Right atrium auricular region (tissue), 2 donors: ENCODE data around the gene FGFR1OP2. TPM values are rescaled to one million over a fixed set of nuclear protein-coding genes. Genes with fewer than 3 reads are reported as not detected.

ENCODE experiments used
- DNase-seq: peaks from one replicate; pipeline ENCODE4 v3.0.0-alpha.2; 2019; ENCODE audit warnings: low spot score
- H3K27ac ChIP-seq, 2 donors: fragments of 200-600 bp; sonication (generic); 1 replicate in 1 of 2; 2 replicates in 1 of 2; pipeline ENCODE4 v1.5.1; 2016 to 2019
- H3K27me3 ChIP-seq, 2 donors: fragments of 200-600 bp; sonication (generic); one replicate each; pipeline versions ENCODE4 v1.5.1 to v1.6.0; 2017 to 2019
- H3K36me3 ChIP-seq: fragments of 200-600 bp; sonication (generic); one replicate; pipeline ENCODE4 v1.5.1; 2016
- H3K4me1 ChIP-seq, 2 donors: fragments of 200-600 bp; sonication (generic); one replicate each; pipeline versions ENCODE4 v1.5.1 to v1.6.0; 2017 to 2019
- H3K4me3 ChIP-seq, 2 donors: fragments of 200-600 bp; sonication (generic); 1 replicate in 1 of 2; 2 replicates in 1 of 2; pipeline ENCODE4 v1.5.1; 2017 to 2019; ENCODE audit warnings: mild to moderate bottlenecking in 1 of 2, moderate library complexity in 1 of 2
- H3K9me3 ChIP-seq, 2 donors: fragments of 200-600 bp; sonication (generic); one replicate each; pipeline ENCODE4 v1.5.1; 2019
- total RNA-seq, 2 donors: library from RNA; depleted of rRNA; stranded (reverse); fragments of >200 nt; gene quantifications; one replicate each; pipeline ENCODE4 v1.1.0, GENCODE V29; 2016
- TF ChIP-seq, protein P1 (sequence below), 2 donors: fragments of 200-600 bp; sonication (generic); IDR thresholded peaks; one replicate each; pipeline ENCODE4 v1.5.1; 2019; ENCODE audit warnings: antibody characterized with exemption in 2 of 2

The FGFR1OP2 gene
- total RNA-seq, 2 donors from 2014 or later, result 52.0 to 60.2 TPM

- Histone ChIP-seq H3K27me3 (no peaks in the 10 kb centered on the region), H3K9me3 (no peaks in the 10 kb centered on the region), H3K4me1 (no peaks in the 10 kb centered on the region), H3K36me3 (peaks cover 12% of the 10 kb centered on the region), H3K4me3 (no peak overlapping the region), H3K27ac (no peak overlapping the region)
- TF ChIP-seq, protein P1, sequence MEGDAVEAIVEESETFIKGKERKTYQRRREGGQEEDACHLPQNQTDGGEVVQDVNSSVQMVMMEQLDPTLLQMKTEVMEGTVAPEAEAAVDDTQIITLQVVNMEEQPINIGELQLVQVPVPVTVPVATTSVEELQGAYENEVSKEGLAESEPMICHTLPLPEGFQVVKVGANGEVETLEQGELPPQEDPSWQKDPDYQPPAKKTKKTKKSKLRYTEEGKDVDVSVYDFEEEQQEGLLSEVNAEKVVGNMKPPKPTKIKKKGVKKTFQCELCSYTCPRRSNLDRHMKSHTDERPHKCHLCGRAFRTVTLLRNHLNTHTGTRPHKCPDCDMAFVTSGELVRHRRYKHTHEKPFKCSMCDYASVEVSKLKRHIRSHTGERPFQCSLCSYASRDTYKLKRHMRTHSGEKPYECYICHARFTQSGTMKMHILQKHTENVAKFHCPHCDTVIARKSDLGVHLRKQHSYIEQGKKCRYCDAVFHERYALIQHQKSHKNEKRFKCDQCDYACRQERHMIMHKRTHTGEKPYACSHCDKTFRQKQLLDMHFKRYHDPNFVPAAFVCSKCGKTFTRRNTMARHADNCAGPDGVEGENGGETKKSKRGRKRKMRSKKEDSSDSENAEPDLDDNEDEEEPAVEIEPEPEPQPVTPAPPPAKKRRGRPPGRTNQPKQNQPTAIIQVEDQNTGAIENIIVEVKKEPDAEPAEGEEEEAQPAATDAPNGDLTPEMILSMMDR (IDR thresholded peaks at IDR 0.05), result no peak
- no peak for DNase-seq
Observed at GRCh38 chr12:26995706-26996105, 57.4 kb downstream of the FGFR1OP2 start.

DNA sequence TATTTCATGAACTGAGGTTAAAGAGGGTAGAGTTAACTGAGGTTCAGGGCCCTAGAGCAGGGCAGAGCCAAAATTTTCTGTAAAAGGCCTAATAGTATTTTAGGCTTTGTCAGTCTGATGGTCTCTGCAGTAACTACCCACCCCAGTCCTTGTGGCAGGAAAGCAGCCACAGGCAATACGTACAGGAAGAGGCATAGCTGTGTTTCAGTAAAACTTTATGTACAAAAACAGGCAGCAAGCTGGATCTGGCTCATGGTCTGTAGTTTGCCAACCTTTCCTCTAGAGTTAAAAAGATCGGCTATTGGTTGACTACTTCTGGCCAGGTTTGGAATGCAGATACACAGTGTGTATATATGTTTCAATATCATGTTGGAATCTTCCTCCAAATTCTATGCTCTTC, 58.7 kb downstream of the FGFR1OP2 start:
- no peaks in the 10 kb centered on the region for H3K4me1 ChIP-seq
- H3K36me3 ChIP-seq, result peaks cover 12% of the 10 kb centered on the region
- H3K27ac ChIP-seq, result no peak overlapping the region

DNA sequence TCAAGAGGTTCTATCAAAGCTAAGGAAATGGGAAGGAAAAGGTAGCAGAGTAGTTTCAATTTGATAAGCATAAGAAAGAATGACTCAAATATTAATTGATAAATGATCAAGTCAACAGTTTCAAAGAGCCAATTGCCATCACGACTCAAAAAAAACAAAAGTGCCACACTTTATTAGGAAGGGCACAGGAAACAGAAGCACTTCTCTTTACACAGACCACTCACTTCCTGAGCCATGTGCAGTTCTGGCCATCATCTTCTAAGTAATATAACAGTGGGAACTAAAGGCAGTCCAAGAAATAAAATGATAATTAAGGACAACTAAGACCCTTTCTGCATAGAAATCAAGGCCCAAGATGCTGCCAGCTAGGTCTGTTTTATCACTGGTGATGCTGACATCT, 62.7 kb downstream of the FGFR1OP2 start:
- Histone ChIP-seq H3K27ac (no peak overlapping the region), H3K4me3 (no peak overlapping the region), H3K4me1 (no peaks in the 10 kb centered on the region), H3K27me3 (no peaks in the 10 kb centered on the region), H3K36me3 (peaks cover 2% of the 10 kb centered on the region), H3K9me3 (no peaks in the 10 kb centered on the region)
- DNase-seq, result no peak
- TF ChIP-seq, protein P1 (IDR thresholded peaks at IDR 0.05), result no peak

More for the DNA sequence above, 58.7 kb downstream of the FGFR1OP2 start:
- TF ChIP-seq, protein P1 (IDR thresholded peaks at IDR 0.05), result no peak
- H3K27me3 ChIP-seq, result no peaks in the 10 kb centered on the region
- H3K9me3 ChIP-seq, result no peaks in the 10 kb centered on the region
- no peak for DNase-seq
- no peak overlapping the region for H3K4me3 ChIP-seq

DNA sequence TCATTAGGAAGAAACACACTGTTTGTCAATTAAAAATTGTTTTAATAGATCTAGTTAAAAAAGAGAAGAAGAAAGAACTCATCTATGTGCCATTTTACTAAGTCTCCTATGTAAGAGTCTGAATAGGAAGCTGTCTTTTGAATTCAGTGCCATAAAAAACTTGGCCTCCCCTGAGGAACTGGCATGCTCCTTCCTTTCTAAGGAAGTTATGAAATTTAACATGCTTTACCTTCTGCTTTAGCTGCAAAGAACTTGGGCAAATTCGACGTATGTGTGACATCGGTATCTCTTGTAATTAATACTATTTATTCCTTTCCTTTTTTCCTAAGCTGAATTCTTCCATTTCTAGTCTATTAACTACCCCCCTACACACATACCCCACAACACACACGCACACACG, 63.4 kb downstream of the FGFR1OP2 start:
- no peaks in the 10 kb centered on the region for H3K36me3 ChIP-seq
- TF ChIP-seq, protein P1 (IDR thresholded peaks at IDR 0.05), result no peak
- H3K4me3 ChIP-seq, result no peak overlapping the region

GRCh38 chr12:27002141-27002540, 63.9 kb downstream of the FGFR1OP2 start:
- DNase-seq, result no peak
- H3K27me3 ChIP-seq, result no peaks in the 10 kb centered on the region
- H3K27ac ChIP-seq, result no peak overlapping the region
- no peak overlapping the region for H3K4me3 ChIP-seq
- H3K9me3 ChIP-seq, result no peaks in the 10 kb centered on the region
- TF ChIP-seq, protein P1 (IDR thresholded peaks at IDR 0.05), result no peak
- no peaks in the 10 kb centered on the region for H3K36me3 ChIP-seq
- H3K4me1 ChIP-seq, result no peaks in the 10 kb centered on the region

More for the DNA sequence above, 63.4 kb downstream of the FGFR1OP2 start:
- DNase-seq, result no peak
- H3K27ac ChIP-seq, result no peak overlapping the region
- H3K9me3 ChIP-seq, result no peaks in the 10 kb centered on the region
- no peaks in the 10 kb centered on the region for H3K4me1 ChIP-seq
- no peaks in the 10 kb centered on the region for H3K27me3 ChIP-seq
